H1 (cell line): Measurements from ENCODE around the gene ADCY3. TPM values are rescaled to one million over a fixed set of nuclear protein-coding genes. Genes with fewer than 3 reads are reported as not detected.

Experiments
- CTCF ChIA-PET: fragments of 300-600 bp; sonication (Branson Sonifier 250); formaldehyde crosslinking; loops from one replicate; lab custom pipeline; 2021; ENCODE audit not compliant: partially characterized antibody; lab: Charles Lee
- POLR2A ChIA-PET: fragments of 300-600 bp; sonication (Branson Sonifier 250); formaldehyde crosslinking; loops from one replicate; lab custom pipeline; 2021; ENCODE audit warnings: inconsistent platforms; ENCODE audit not compliant: partially characterized antibody; lab: Charles Lee
- DNase-seq, 2 experiments: peaks; one replicate each; pipeline versions ENCODE4 v3.0.0 to v3.0.0-alpha.2; 2010 to 2022; ENCODE audit warnings: low spot score in 2 of 2, low read depth in 1 of 2, mixed read lengths in 1 of 2
- FAIRE-seq: peaks from 2 replicates; lab custom pipeline; 2011; peaks lifted over from hg19 to GRCh38; lab: Jason Lieb, UNC
- H2AFZ ChIP-seq: 2 replicates; pipeline ENCODE4 v1.8.1; 2012; ENCODE audit warnings: low read length, inconsistent platforms
- H2AK5ac ChIP-seq: 2 replicates; pipeline ENCODE4 v1.6.1; 2013; ENCODE audit warnings: low read depth, low read length
- H2BK120ac ChIP-seq: replicated peaks from 2 replicates; pipeline ENCODE3; 2013; ENCODE audit warnings: low read depth, low read length, inconsistent platforms
- H2BK12ac ChIP-seq: 2 replicates; pipeline ENCODE4 v1.6.1; 2013; ENCODE audit warnings: low read depth, low read length
- H2BK15ac ChIP-seq: 2 replicates; pipeline ENCODE4 v1.6.1; 2013; ENCODE audit warnings: low read length
- H2BK20ac ChIP-seq: 2 replicates; pipeline ENCODE4 v1.6.1; 2013; ENCODE audit warnings: low read length
- H2BK5ac ChIP-seq: 2 replicates; pipeline ENCODE4 v1.6.1; 2013; ENCODE audit warnings: low read depth, low read length
- H3K14ac ChIP-seq: 2 replicates; pipeline ENCODE4 v1.6.1; 2013; ENCODE audit warnings: inconsistent platforms; ENCODE audit not compliant: insufficient read length
- H3K18ac ChIP-seq: 2 replicates; pipeline ENCODE4 v1.6.1; 2013; ENCODE audit warnings: low read length; ENCODE audit errors: extremely low read depth
- H3K23ac ChIP-seq: 2 replicates; pipeline ENCODE4 v1.6.1; 2013; ENCODE audit warnings: inconsistent platforms; ENCODE audit not compliant: insufficient read length
- H3K23me2 ChIP-seq: 2 replicates; pipeline ENCODE4 v1.6.1; 2013; ENCODE audit warnings: low read depth, low read length
- H3K27ac ChIP-seq: 2 replicates; pipeline ENCODE4 v1.6.1; 2011; ENCODE audit warnings: low read depth, low read length, inconsistent platforms
- H3K27me3 ChIP-seq, 4 experiments: replicated peaks in 1 of 4; 1 replicate in 1 of 4; 2 replicates in 3 of 4; pipeline versions ENCODE4 v1.6.1 to v1.8.1; 2011 to 2013; ENCODE audit warnings: low read length in 3 of 4, mild to moderate bottlenecking in 3 of 4, inconsistent platforms in 2 of 4, mixed read lengths in 2 of 4, moderate library complexity in 1 of 4; ENCODE audit not compliant: control insufficient read depth in 3 of 4, insufficient read depth in 3 of 4; ENCODE audit errors: extremely low read depth in 1 of 4
- H3K36me3 ChIP-seq, 4 experiments: 2 replicates each; pipeline versions ENCODE4 v1.6.1 to v1.8.1; 2011 to 2013; ENCODE audit warnings: mild to moderate bottlenecking in 4 of 4, low read length in 3 of 4, moderate library complexity in 2 of 4, control low read depth in 1 of 4, inconsistent platforms in 1 of 4; ENCODE audit not compliant: insufficient read depth in 4 of 4, control insufficient read depth in 2 of 4
- H3K4ac ChIP-seq: replicated peaks from 2 replicates; pipeline ENCODE3; 2013; ENCODE audit warnings: low read length, low read depth, mixed read lengths, inconsistent platforms; ENCODE audit not compliant: insufficient read length
- H3K4me1 ChIP-seq, 4 experiments: replicated peaks in 1 of 4; 1 replicate in 1 of 4; 2 replicates in 3 of 4; pipeline versions ENCODE4 v1.6.1 to v1.8.1; 2011 to 2013; ENCODE audit warnings: low read length in 3 of 4, inconsistent platforms in 2 of 4, mixed read lengths in 1 of 4; ENCODE audit not compliant: insufficient read depth in 4 of 4, control insufficient read depth in 3 of 4
- H3K4me2 ChIP-seq, 2 experiments: 2 replicates each; pipeline versions ENCODE4 v1.6.1 to v1.8.1; 2011 to 2013; ENCODE audit warnings: low read depth in 2 of 2, low read length in 2 of 2, control low read depth in 1 of 2, inconsistent platforms in 1 of 2, mild to moderate bottlenecking in 1 of 2; ENCODE audit not compliant: insufficient read depth in 1 of 2
- H3K4me3 ChIP-seq, 4 experiments: fragments of 200-600, 300-600 bp in 1 of 4; sonication (generic), shearing (Covaris generic), sonication (Bioruptor Twin) in 1 of 4; 2 replicates each; pipeline versions ENCODE4 v1.5.1 to v1.8.1; 2011 to 2016; ENCODE audit warnings: low read length in 4 of 4, low read depth in 3 of 4, control low read depth in 2 of 4, inconsistent platforms in 2 of 4, mild to moderate bottlenecking in 2 of 4, mixed read lengths in 1 of 4, moderate library complexity in 1 of 4; ENCODE audit not compliant: insufficient read depth in 2 of 4; ENCODE audit errors: extremely low read depth in 1 of 4
- H3K56ac ChIP-seq: replicated peaks from 2 replicates; pipeline ENCODE3; 2013; ENCODE audit warnings: low read depth, mild to moderate bottlenecking, mixed read lengths, low read length, inconsistent platforms; ENCODE audit not compliant: insufficient read length
- H3K79me1 ChIP-seq: 2 replicates; pipeline ENCODE4 v1.6.1; 2013; ENCODE audit warnings: low read depth, low read length, control low read depth
- H3K79me2 ChIP-seq, 2 experiments: 2 replicates each; pipeline versions ENCODE4 v1.6.1 to v1.8.1; 2012 to 2013; ENCODE audit warnings: low read length in 2 of 2, mild to moderate bottlenecking in 2 of 2, inconsistent platforms in 1 of 2; ENCODE audit not compliant: insufficient read depth in 2 of 2, control insufficient read depth in 1 of 2
- H3K9ac ChIP-seq, 4 experiments: replicated peaks in 1 of 4; 1 replicate in 1 of 4; 2 replicates in 3 of 4; pipeline versions ENCODE4 v1.6.1 to v1.8.1; 2011 to 2013; ENCODE audit warnings: low read depth in 3 of 4, low read length in 3 of 4, control low read depth in 2 of 4, mild to moderate bottlenecking in 2 of 4, moderate library complexity in 2 of 4, inconsistent platforms in 1 of 4; ENCODE audit errors: extremely low read depth in 1 of 4
- H3K9me3 ChIP-seq, 2 experiments: 2 replicates each; pipeline versions ENCODE4 v1.6.1 to v1.8.1; 2012 to 2013; ENCODE audit warnings: mild to moderate bottlenecking in 2 of 2, moderate library complexity in 2 of 2, control low read depth in 1 of 2, inconsistent platforms in 1 of 2, low read depth in 1 of 2, low read length in 1 of 2, mixed read lengths in 1 of 2; ENCODE audit not compliant: insufficient read depth in 2 of 2
- H4K20me1 ChIP-seq, 2 experiments: replicated peaks in 1 of 2; 2 replicates each; pipeline versions ENCODE3 to v1.8.1; 2011 to 2013; ENCODE audit warnings: inconsistent platforms in 2 of 2, low read length in 2 of 2, mild to moderate bottlenecking in 1 of 2; ENCODE audit not compliant: insufficient read depth in 2 of 2, control insufficient read depth in 1 of 2
- H4K5ac ChIP-seq: 2 replicates; pipeline ENCODE4 v1.6.1; 2013; ENCODE audit warnings: low read length, low read depth, mixed read lengths, inconsistent platforms; ENCODE audit not compliant: insufficient read length
- H4K8ac ChIP-seq: 2 replicates; pipeline ENCODE4 v1.8.0; 2013; ENCODE audit warnings: mild to moderate bottlenecking, moderate library complexity, low read length, inconsistent platforms; ENCODE audit not compliant: insufficient read depth; ENCODE audit errors: extremely low read depth
- H4K91ac ChIP-seq: replicated peaks from 2 replicates; pipeline ENCODE3; 2013; ENCODE audit warnings: low read length, mixed read lengths, inconsistent platforms; ENCODE audit not compliant: insufficient read length
- CTBP2 ChIP-seq: IDR thresholded peaks from 2 replicates; pipeline ENCODE4 v1.7.0; 2011; ENCODE audit warnings: borderline replicate concordance, mild to moderate bottlenecking, moderate library complexity, mixed read lengths, low read length; ENCODE audit not compliant: insufficient read depth, insufficient read length
- HDAC6 ChIP-seq: IDR thresholded peaks from one replicate; pipeline ENCODE4 v1.7.1; 2012; ENCODE audit warnings: low read depth, mild to moderate bottlenecking, inconsistent platforms, low read length, moderate library complexity
- WGBS, 2 experiments: shearing (Covaris generic) in 1 of 2; methylation state at CpG; one replicate each; pipeline versions ENCODE4 v1.1.6 to v1.1.7; 2013 to 2015; ENCODE audit warnings: low lambda C conversion rate in 2 of 2, mixed read lengths in 2 of 2, inconsistent platforms in 1 of 2, low coverage in 1 of 2, missing lambda C conversion rate in 1 of 2; ENCODE audit not compliant: insufficient replicate concordance in 2 of 2, insufficient coverage in 1 of 2, insufficient read length in 1 of 2; ENCODE audit errors: extremely low coverage in 1 of 2, missing lambda C conversion rate in 1 of 2; 5-methylcytosine and 5-hydroxymethylcytosine counted together
- polyA plus RNA-seq, 7 experiments: library from polyadenylated mRNA; depleted of rRNA in 3 of 7; stranded (reverse) in 5 of 7; unstranded in 2 of 7; fragments of >200 nt in 5 of 7; fragments of 200-250 nt in 2 of 7; gene quantifications; 1 replicate in 5 of 7; 2 replicates in 1 of 7; 4 replicates in 1 of 7; pipeline versions ENCODE4 v1.2.1 to v1.2.3, GENCODE V29; 2011 to 2013; ENCODE audit warnings: missing spikeins in 2 of 7, mixed read lengths in 2 of 7
- total RNA-seq: library from RNA; stranded (reverse); fragmentation: NEBNext Ultra II Directional; extraction: Animal tissue kit (Norgen Biotek cat#: 25700); gene quantifications from 2 replicates; pipeline ENCODE4 v1.2.1, GENCODE V29; 2021

Gene ADCY3
- total and polyA plus RNA-seq, 2 of the 8 experiments (the other 6 are each of a cell fraction or from before 2014, with no cell fraction given) = 45.1 to 52.9 TPM

DNA sequence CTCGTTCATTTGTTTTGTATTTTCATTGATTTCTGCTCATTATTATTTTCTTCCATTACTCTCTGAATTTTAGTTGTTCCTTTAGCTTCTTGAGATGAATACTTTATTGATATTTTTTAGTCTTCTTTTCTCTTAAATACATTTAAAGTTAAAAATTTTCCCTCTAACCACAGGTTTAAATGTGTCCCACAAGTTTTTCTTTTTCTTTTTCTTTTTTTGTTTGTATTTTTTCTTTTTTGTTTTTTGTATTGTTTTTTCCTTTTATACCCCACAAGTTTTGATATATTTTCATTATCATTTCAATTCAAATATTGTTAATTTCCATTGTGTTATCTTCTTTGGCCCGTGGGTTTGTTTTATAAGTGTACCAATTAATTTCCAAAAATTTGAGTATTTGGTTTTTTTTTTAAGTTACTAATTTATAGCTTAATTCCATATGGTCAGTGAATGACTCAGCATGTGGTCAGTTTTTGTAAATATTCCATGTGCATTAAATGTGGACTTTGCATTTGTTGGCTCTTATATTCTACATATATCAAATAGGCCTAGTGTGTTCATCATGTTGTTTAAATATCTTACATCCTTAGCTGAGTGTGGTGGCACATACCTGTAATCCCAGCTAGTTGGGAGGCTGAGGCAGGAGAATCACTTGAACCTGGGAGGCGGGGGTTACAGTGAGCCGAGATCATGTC, 110.6 kb downstream of the ADCY3 start:
- H3K79me1 ChIP-seq = peaks cover 9% of the 10 kb centered on the region; the same call in 1 of the 2 replicates
- no peak for TF ChIP-seq CTBP2
- no peak for TF ChIP-seq HDAC6
- no peak overlapping the region for H2BK15ac ChIP-seq
- no peak overlapping the region for H3K4ac ChIP-seq
- no peak for FAIRE-seq
- H3K9ac ChIP-seq = no peak overlapping the region
- H2BK5ac ChIP-seq = no peak overlapping the region
- no peaks in the 10 kb centered on the region; the same call in 1 of the 2 replicates for H3K23me2 ChIP-seq
- peaks cover 4 to 83% of the 10 kb centered on the region in 2 experiments; a peak in 3 of 4 replicates for H3K79me2 ChIP-seq
- H3K4me1 ChIP-seq = no peaks in the 10 kb centered on the region; a peak in 1 of 7 replicates
- ChIA-PET POLR2A (interaction anchor here (0.6 to 1.2 kb wide), 2 partner anchors 10 to 384 kb away, joined by 3 read pairs; no protein-coding TSS in a partner anchor), CTCF (interaction anchor here (1.0 kb wide), 2 partner anchors 10 to 18 kb away, joined by 4 read pairs; no protein-coding TSS in a partner anchor)
- no peak overlapping the region for H2BK12ac ChIP-seq
- H2BK120ac ChIP-seq = no peak overlapping the region
- H4K8ac ChIP-seq = no peak overlapping the region
- peak overlapping the region; percentile 21 for H4K5ac ChIP-seq
- no peak overlapping the region for H2BK20ac ChIP-seq
- no peak overlapping the region for H3K56ac ChIP-seq
- H3K27ac ChIP-seq = no peak overlapping the region
- DNase-seq = peak in 1 of 2 experiments; percentile 13
- no peak overlapping the region for H3K18ac ChIP-seq
- no peak overlapping the region for H2AK5ac ChIP-seq
- H3K9me3 ChIP-seq = peaks cover 14 to 16% of the 10 kb centered on the region in 2 experiments
- no peak overlapping the region for H3K23ac ChIP-seq
- peaks cover 0 to 29% (median 16%) of the 10 kb centered on the region in 4 experiments; a peak in 5 of 8 replicates for H3K36me3 ChIP-seq
- no peak overlapping the region for H3K4me2 ChIP-seq
- H4K91ac ChIP-seq = no peak overlapping the region
- no peak overlapping the region for H3K4me3 ChIP-seq
- H4K20me1 ChIP-seq = peaks cover 8 to 10% of the 10 kb centered on the region in 2 experiments
- no peak overlapping the region for H3K14ac ChIP-seq
- H3K27me3 ChIP-seq = no peaks in the 10 kb centered on the region
- H2AFZ ChIP-seq = no peak overlapping the region
- 96% methylated on average over 4 of the region's 4 CpGs; no CpG with 5 or more reads in 1 of the 2 experiments for WGBS, 2 experiments
